Lung (tissue), 12 donors: ENCODE measurements around the gene SDC4. TPM values are rescaled to one million over a fixed set of nuclear protein-coding genes. Genes with fewer than 3 reads are reported as not detected.
A peak's percentile ranks its signal among the peaks of the same experiment; 100 is the strongest.

ENCODE experiments used
- ATAC-seq: fragments of 200-7000 bp; cut with Tn5 transposase; one replicate; pipeline ENCODE4 v1.9.1; 2020; ENCODE audit warnings: moderate number of reproducible peaks; ENCODE audit not compliant: insufficient read depth, low FRiP score
- DNase-seq, 3 donors: peaks; one replicate each; pipeline ENCODE4 v3.0.0-alpha.2; 2013 to 2017
- H3K27ac ChIP-seq, 2 donors: one replicate each; pipeline ENCODE4 v1.5.1; 2013; ENCODE audit warnings: mild to moderate bottlenecking in 2 of 2, moderate library complexity in 2 of 2, control low read depth in 1 of 2, inconsistent platforms in 1 of 2, low read depth in 1 of 2, low read length in 1 of 2
- H3K27me3 ChIP-seq, 3 donors: one replicate each; pipeline ENCODE4 v1.5.1; 2013; ENCODE audit warnings: low read length in 2 of 3; ENCODE audit not compliant: control insufficient read depth in 3 of 3, insufficient read depth in 3 of 3
- H3K36me3 ChIP-seq, 4 donors: one replicate each; pipeline ENCODE4 v1.5.1; 2013; ENCODE audit warnings: low read length in 4 of 4, mild to moderate bottlenecking in 1 of 4, moderate library complexity in 1 of 4; ENCODE audit not compliant: control insufficient read depth in 4 of 4, insufficient read depth in 4 of 4
- H3K4me1 ChIP-seq, 5 donors: one replicate each; pipeline ENCODE4 v1.5.1; 2013; ENCODE audit warnings: low read length in 5 of 5, mild to moderate bottlenecking in 2 of 5, moderate library complexity in 1 of 5; ENCODE audit not compliant: control insufficient read depth in 5 of 5, insufficient read depth in 5 of 5
- H3K4me3 ChIP-seq: one replicate; pipeline ENCODE4 v1.5.1; 2013; ENCODE audit warnings: mild to moderate bottlenecking, control low read depth, moderate library complexity
- H3K9ac ChIP-seq, 2 donors: one replicate each; pipeline ENCODE4 v1.5.1; 2013; ENCODE audit warnings: low read length in 2 of 2, control low read depth in 1 of 2; ENCODE audit not compliant: insufficient read depth in 1 of 2
- H3K9me3 ChIP-seq, 4 donors: one replicate each; pipeline ENCODE4 v1.5.1; 2013; ENCODE audit warnings: low read length in 3 of 4, mild to moderate bottlenecking in 1 of 4, moderate library complexity in 1 of 4; ENCODE audit not compliant: control insufficient read depth in 4 of 4, insufficient read depth in 3 of 4
- CTCF ChIP-seq: IDR thresholded peaks from 2 replicates; pipeline ENCODE4 v1.5.1; 2012; ENCODE audit warnings: mild to moderate bottlenecking; ENCODE audit errors: control extremely low read depth, extremely low read depth
- WGBS, 2 donors: extraction: QIAGEN DNeasy Blood & Tissue Kit; methylation state at CpG; one replicate each; pipeline ENCODE4 v1.1.7; 2013; 5-methylcytosine and 5-hydroxymethylcytosine counted together
- polyA plus RNA-seq, 2 donors: library from polyadenylated mRNA; stranded (reverse); fragments of 200-250 nt; gene quantifications; one replicate each; pipeline ENCODE4 v1.2.1, GENCODE V29; 2013
- total RNA-seq, 2 donors: library from RNA; depleted of rRNA in 1 of 2; stranded (reverse); fragments of >200 nt in 1 of 2; gene quantifications; one replicate each; pipeline ENCODE4 v1.2.1, GENCODE V29; 2014 to 2021
- donor health status: control.
- donor health status: control.
- donor health status: Bipolar disorder and iron deficiency.
- donor health status: healthy.
- donor health status: DM: yes; HTN: yes; CAD: no.

SDC4 gene
- total and polyA plus RNA-seq, 4 donors, result 239 to 313 (median 254) TPM

GRCh38 chr20:45378191-45378590 lies 30.0 kb upstream of the SDC4 start, which contains the start of gene TP53TG5:
Gene TP53TG5 (minus strand): TSS chr20:45378325. CDS start chr20:45378236, 89 bp downstream.
- no peak for DNase-seq
- no peak within 1 kb of the TSS for H3K4me3 ChIP-seq
- peaks cover 0 to 11% (median 3%) of the 10 kb centered on the region in 5 donors for H3K4me1 ChIP-seq
- peak within 1 kb of the TSS in 1 of 2 donors; percentile 59 for H3K27ac ChIP-seq
- H3K27me3 ChIP-seq, result no peaks in the 10 kb centered on the region
- H3K9me3 ChIP-seq, result no peaks in the 10 kb centered on the region
- WGBS, 2 donors, result 83 to 87% methylated on average over 1 of the region's 1 CpG
- no peak within 1 kb of the TSS for H3K9ac ChIP-seq
- TF ChIP-seq CTCF, result no peak
- peaks cover 0 to 6% (median 1%) of the 10 kb centered on the region in 4 donors for H3K36me3 ChIP-seq
- no peak for ATAC-seq

- Histone ChIP-seq H3K4me3 (no peak overlapping the region), H3K9me3 (no peaks in the 10 kb centered on the region), H3K9ac (peak overlapping the region in 1 of 2 donors; percentile 3), H3K27me3 (no peaks in the 10 kb centered on the region), H3K4me1 (peaks cover 0 to 15% (median 6%) of the 10 kb centered on the region in 5 donors), H3K36me3 (peaks cover 0 to 6% (median 1%) of the 10 kb centered on the region in 4 donors), H3K27ac (peak overlapping the region in 1 of 2 donors; percentile 59)
- TF ChIP-seq CTCF, result no peak
- 67 to 79% methylated on average over 11 of the region's 11 CpGs for WGBS, 2 donors
- ATAC-seq (peak; percentile 35), DNase-seq (peak in 2 of 3 donors; percentile 23 to 44)
Observed at GRCh38 chr20:45377269-45377668, 29.0 kb upstream of the SDC4 start.

GRCh38 chr20:45374966-45375365 lies 26.7 kb upstream of the SDC4 start:
- H3K27ac ChIP-seq, result no peak overlapping the region
- H3K4me1 ChIP-seq, result peaks cover 0 to 15% (median 6%) of the 10 kb centered on the region in 5 donors
- H3K9ac ChIP-seq, result no peak overlapping the region
- peaks cover 0 to 7% (median 3%) of the 10 kb centered on the region in 4 donors for H3K36me3 ChIP-seq
- TF ChIP-seq CTCF, result no peak
- no peaks in the 10 kb centered on the region for H3K27me3 ChIP-seq
- no peak for ATAC-seq
- 96 to 98% methylated on average over 14 of the region's 14 CpGs for WGBS, 2 donors
- no peak for DNase-seq
- H3K4me3 ChIP-seq, result no peak overlapping the region
- no peaks in the 10 kb centered on the region for H3K9me3 ChIP-seq

GRCh38 chr20:45374101-45374467 lies 25.9 kb upstream of the SDC4 start:
- Histone ChIP-seq H3K9ac (no peak overlapping the region), H3K27ac (no peak overlapping the region), H3K9me3 (no peaks in the 10 kb centered on the region), H3K36me3 (peaks cover 0 to 7% (median 3%) of the 10 kb centered on the region in 4 donors), H3K27me3 (no peaks in the 10 kb centered on the region), H3K4me1 (peaks cover 0 to 15% (median 6%) of the 10 kb centered on the region in 5 donors), H3K4me3 (no peak overlapping the region)
- DNase-seq, result no peak
- TF ChIP-seq CTCF, result no peak
- 55 to 56% methylated on average over 9 of the region's 9 CpGs for WGBS, 2 donors
- ATAC-seq, result no peak
